GM12878 (cell line): ENCODE data around the gene FREM2. TPM values are rescaled to one million over a fixed set of nuclear protein-coding genes. Genes with fewer than 3 reads are reported as not detected.

Experiments used
- ATAC-seq: fragments of 200-7000 bp; cut with Tn5 transposase; 3 replicates; pipeline ENCODE4 v1.9.1; 2020; ENCODE audit warnings: mild to moderate bottlenecking, moderate library complexity
- BruUV-seq: library from RNA; stranded (reverse); fragments of 400-500 nt; replicated peaks from 2 replicates; lab custom pipeline; 2021; lab: Mats Ljungman, UMichigan
- CTCF ChIA-PET: fragments of 300-600 bp; sonication (Branson Sonifier 250); formaldehyde crosslinking; extraction: SDS; loops from one replicate; lab custom pipeline; 2021; ENCODE audit warnings: inconsistent platforms; lab: Yijun Ruan, JAX
- POLR2A ChIA-PET: fragments of 350-600 bp; formaldehyde crosslinking; extraction: SDS; loops from one replicate; lab custom pipeline; 2021; ENCODE audit warnings: inconsistent platforms; lab: Charles Lee
- RAD21 ChIA-PET: fragments of 300-600 bp; sonication (Branson Sonifier 250); formaldehyde crosslinking; loops from one replicate; lab custom pipeline; 2023; ENCODE audit warnings: antibody characterized with exemption; ENCODE audit not compliant: unreplicated experiment; lab: Charles Lee
- SMC1A ChIA-PET: fragments of 300-600 bp; sonication (Branson Sonifier 250); formaldehyde crosslinking; loops from one replicate; lab custom pipeline; 2023; ENCODE audit not compliant: unreplicated experiment, uncharacterized antibody; lab: Charles Lee
- DNase-seq: peaks from one replicate; pipeline ENCODE4 v3.0.0-alpha.2; 2011; ENCODE audit warnings: low read depth, low spot score
- FAIRE-seq: peaks from 3 replicates; lab custom pipeline; 2011; peaks lifted over from hg19 to GRCh38; lab: Jason Lieb, UNC
- H2AFZ ChIP-seq: 2 replicates; pipeline ENCODE4 v1.6.0; 2011; ENCODE audit warnings: low read depth, low read length, control low read depth; ENCODE audit not compliant: control insufficient read depth
- H3K27ac ChIP-seq: 2 replicates; pipeline ENCODE4 v1.5.1; 2011; ENCODE audit warnings: control low read depth; ENCODE audit not compliant: control insufficient read depth, insufficient read depth
- H3K27me3 ChIP-seq, 2 experiments: replicated peaks in 1 of 2; 2 replicates each; pipeline versions ENCODE4 v1.6.0 to v1.6.1; 2011; ENCODE audit warnings: low read length in 1 of 2; ENCODE audit not compliant: control insufficient read depth in 2 of 2, insufficient read depth in 2 of 2
- H3K36me3 ChIP-seq, 2 experiments: 2 replicates each; pipeline ENCODE4 v1.5.1; 2011; ENCODE audit warnings: low read length in 1 of 2; ENCODE audit not compliant: control insufficient read depth in 2 of 2, insufficient read depth in 2 of 2
- H3K4me1 ChIP-seq: 2 replicates; pipeline ENCODE4 v1.6.1; 2011; ENCODE audit warnings: mild to moderate bottlenecking, low read length, moderate library complexity, mixed read lengths; ENCODE audit not compliant: control insufficient read depth, insufficient read depth
- H3K4me2 ChIP-seq: 2 replicates; pipeline ENCODE4 v1.6.0; 2011; ENCODE audit warnings: control low read depth; ENCODE audit not compliant: control insufficient read depth, insufficient read depth
- H3K4me3 ChIP-seq: fragments of 200-600 bp; sonication (generic); 2 replicates; pipeline ENCODE4 v1.5.1; 2016
- H3K79me2 ChIP-seq: 2 replicates; pipeline ENCODE4 v1.6.0; 2011; ENCODE audit warnings: low read length; ENCODE audit not compliant: control insufficient read depth, insufficient read depth
- H3K9ac ChIP-seq: 2 replicates; pipeline ENCODE4 v1.8.0; 2011; ENCODE audit warnings: low read length, control low read depth, mixed read lengths; ENCODE audit not compliant: control insufficient read depth, insufficient read depth
- H3K9me3 ChIP-seq: replicated peaks from 3 replicates; pipeline ENCODE4 v1.5.1; 2011; ENCODE audit warnings: mild to moderate bottlenecking, low read length; ENCODE audit not compliant: control insufficient read depth, insufficient read depth
- H4K20me1 ChIP-seq: 2 replicates; pipeline ENCODE4 v1.6.0; 2011; ENCODE audit not compliant: control insufficient read depth, insufficient read depth
- BCL3 ChIP-seq: IDR thresholded peaks from 2 replicates; pipeline ENCODE4 v1.6.1; 2011; ENCODE audit warnings: borderline replicate concordance, low read depth, mild to moderate bottlenecking, moderate library complexity, low read length; ENCODE audit not compliant: insufficient read depth, poor library complexity, severe bottlenecking
- CBFB ChIP-seq: IDR thresholded peaks from 2 replicates; pipeline ENCODE4 v1.6.1; 2016; ENCODE audit warnings: antibody characterized with exemption, low read depth
- CBX3 ChIP-seq: fragments of 200-600 bp; sonication (generic); IDR thresholded peaks from 2 replicates; pipeline ENCODE4 v1.6.1; 2016; ENCODE audit warnings: low read depth, borderline replicate concordance
- EP300 ChIP-seq, 2 experiments: fragments of 150-350 bp in 1 of 2; IDR thresholded peaks; 2 replicates each; pipeline ENCODE4 v1.6.1; 2011 to 2012; ENCODE audit warnings: low read depth in 2 of 2, low read length in 2 of 2, borderline replicate concordance in 1 of 2, improper control_type of control experiment in 1 of 2, inconsistent platforms in 1 of 2; ENCODE audit not compliant: control insufficient read depth in 1 of 2
- IRF5 ChIP-seq: fragments of 450-650 bp; IDR thresholded peaks from 2 replicates; pipeline ENCODE4 v1.6.1; 2017; ENCODE audit warnings: borderline replicate concordance
- JUND ChIP-seq: IDR thresholded peaks from 2 replicates; pipeline ENCODE4 v1.6.1; 2012; ENCODE audit warnings: low read depth, mild to moderate bottlenecking, low read length, improper control_type of control experiment, moderate library complexity
- LARP7 ChIP-seq: fragments of 450-650 bp; IDR thresholded peaks from 2 replicates; pipeline ENCODE4 v1.6.1; 2017; ENCODE audit warnings: mild to moderate bottlenecking
- NFYB ChIP-seq: IDR thresholded peaks from 2 replicates; pipeline ENCODE4 v1.6.1; 2011; ENCODE audit warnings: low read depth, mild to moderate bottlenecking, low read length, improper control_type of control experiment, moderate library complexity; ENCODE audit not compliant: insufficient read depth
- POLR2AphosphoS2 ChIP-seq: IDR thresholded peaks from 2 replicates; pipeline ENCODE4 v1.6.1; 2011; ENCODE audit warnings: low read depth, mild to moderate bottlenecking, low read length, improper control_type of control experiment, moderate library complexity
- SIN3A ChIP-seq: IDR thresholded peaks from 2 replicates; pipeline ENCODE4 v1.6.1; 2012; ENCODE audit warnings: low read depth, low read length, improper control_type of control experiment
- SIX5 ChIP-seq: IDR thresholded peaks from 2 replicates; pipeline ENCODE4 v1.6.1; 2011; ENCODE audit warnings: mild to moderate bottlenecking, low read depth, low read length, moderate library complexity; ENCODE audit not compliant: severe bottlenecking
- SMAD5 ChIP-seq: IDR thresholded peaks from 2 replicates; pipeline ENCODE4 v1.6.1; 2016; ENCODE audit warnings: antibody characterized with exemption, low read depth
- STAT3 ChIP-seq: IDR thresholded peaks from 2 replicates; pipeline ENCODE4 v1.6.1; 2011; ENCODE audit warnings: low read depth, low read length, improper control_type of control experiment
- WRNIP1 ChIP-seq: IDR thresholded peaks from 2 replicates; pipeline ENCODE4 v1.6.1; 2011; ENCODE audit warnings: low read depth, low read length, improper control_type of control experiment, borderline replicate concordance
- ZNF207 ChIP-seq: fragments of 450-650 bp; IDR thresholded peaks from 2 replicates; pipeline ENCODE4 v1.6.1; 2014; ENCODE audit warnings: antibody characterized with exemption, mild to moderate bottlenecking, borderline replicate concordance
- WGBS: methylation state at CpG from one replicate; pipeline ENCODE4 v1.1.6; 2016; ENCODE audit warnings: low lambda C conversion rate; ENCODE audit not compliant: insufficient replicate concordance, insufficient coverage; ENCODE audit errors: missing lambda C conversion rate; 5-methylcytosine and 5-hydroxymethylcytosine counted together
- in situ Hi-C: fragments of 300-500 bp; cut with MboI; formaldehyde crosslinking; loops from 9 replicates; pipeline ENCODE4 v1.14.3; 2018; ENCODE audit warnings: mixed read lengths
- intact Hi-C: fragments of 100-400 bp; cut with micrococcal nuclease; formaldehyde crosslinking; loops from one replicate; pipeline ENCODE4 v1.14.2; 2022; ENCODE audit not compliant: unreplicated experiment
- polyA plus RNA-seq, 11 experiments: library from polyadenylated mRNA; depleted of rRNA in 4 of 11; unstranded in 6 of 11; stranded (reverse) in 5 of 11; fragments of >200 nt; fragmentation: Nextera tagmentation in 4 of 11; fragmentation: Illumina TruSeq in 1 of 11; extraction: Ambion mirVana in 4 of 11; extraction: Trizol in 1 of 11; gene quantifications; 1 replicate in 1 of 11; 2 replicates in 10 of 11; pipeline versions ENCODE4 v1.2.1 to v1.2.3, GENCODE V29; 2011 to 2016; ENCODE audit warnings: inconsistent platforms in 2 of 11, missing spikeins in 2 of 11, low read depth in 1 of 11
- total RNA-seq, 4 experiments: library from RNA; depleted of rRNA in 3 of 4; stranded (reverse); fragments of >200 nt in 3 of 4; fragmentation: Illumina TruSeq in 1 of 4; extraction: Trizol in 1 of 4; gene quantifications; 2 replicates each; pipeline versions ENCODE4 v1.2.1 to v1.2.3, GENCODE V29; 2013 to 2021

FREM2 gene
- total and polyA plus RNA-seq, 10 of the 15 experiments (the other 5 are each of a cell fraction or from before 2014, with no cell fraction given) = 0.02 to 0.12 (median 0.05) TPM; not detected in 2

- TF ChIP-seq POLR2AphosphoS2 = no peak
- no peak for TF ChIP-seq STAT3
- peak; percentile 75 for TF ChIP-seq NFYB
- no peak for TF ChIP-seq IRF5
- no peak for TF ChIP-seq SMAD5
- no peak for TF ChIP-seq CBFB
- no peak for TF ChIP-seq EP300 (IDR thresholded peaks at IDR 0.05; ENCODE audit: borderline replicate concordance in 1 of 2, control insufficient read depth in 1 of 2, low read depth in 2 of 2, low read length in 2 of 2)
Observed at GRCh38 chr13:38686577-38687245, at the start of gene FREM2 (continued).

GRCh38 chr13:38637576-38637975 lies 49.3 kb upstream of the FREM2 start:
- no peak for ATAC-seq
- RAD21 ChIA-PET = no interaction called here
- intact Hi-C loops = no loop called here
- Histone ChIP-seq H3K9me3 (no peaks in the 10 kb centered on the region), H4K20me1 (no peaks in the 10 kb centered on the region), H2AFZ (no peak overlapping the region), H3K4me1 (no peaks in the 10 kb centered on the region), H3K4me3 (no peak overlapping the region), H3K27me3 (no peaks in the 10 kb centered on the region), H3K27ac (no peak overlapping the region), H3K4me2 (no peak overlapping the region), H3K79me2 (no peaks in the 10 kb centered on the region), H3K36me3 (no peaks in the 10 kb centered on the region), H3K9ac (no peak overlapping the region)
- no peak for DNase-seq
- WGBS = 3% methylated on average over 3 of the region's 3 CpGs
- POLR2A ChIA-PET = no interaction called here
- CTCF ChIA-PET = no interaction called here
- no TSS peak for BruUV-seq
- SMC1A ChIA-PET = no interaction called here
- in situ Hi-C loops = no loop called here
- TF ChIP-seq WRNIP1 (no peak), LARP7 (no peak), JUND (no peak), CBX3 (no peak), BCL3 (no peak), ZNF207 (no peak), SIX5 (no peak), POLR2AphosphoS2 (no peak), SIN3A (no peak)
- FAIRE-seq = no peak
